ENCODE data around the gene SNX33. TPM values are rescaled to one million over a fixed set of nuclear protein-coding genes. Genes with fewer than 3 reads are reported as not detected.

The SNX33 gene
- total RNA-seq, 1 donor from 2014 or later = 29.3 TPM

Other genes with a start within 250 kb of the SNX33 start
- gene SIN3A, start 196.2 kb upstream of the SNX33 start, total RNA-seq = 91.8 and 96.4 TPM in 2 replicates
- 35.2 and 37.1 TPM in 2 replicates for gene PTPN9, start 68.6 kb upstream of the SNX33 start, total RNA-seq
- gene SNUPN, start 22.2 kb upstream of the SNX33 start, total RNA-seq = 16.0 and 21.1 TPM in 2 replicates
- gene IMP3, start 7.7 kb upstream of the SNX33 start, total RNA-seq = 53.7 and 54.0 TPM in 2 replicates
- 0.41 and 0.51 TPM in 2 replicates for gene CSPG4, start 64.9 kb downstream of the SNX33 start, total RNA-seq
- gene UBE2Q2, start 195.5 kb downstream of the SNX33 start, total RNA-seq = 40.9 and 41.2 TPM in 2 replicates

Data from progenitor cell of endocrine pancreas (in vitro differentiated cells).